OCI-LY3 (cell line): ENCODE results near the gene LDLR.

Source experiments
- H2AFZ ChIP-seq: fragments of 200-600, 300-600 bp; shearing (Covaris generic); 2 replicates; pipeline ENCODE4 v1.6.0; 2014; ENCODE audit warnings: antibody characterized with exemption, low read depth, low read length
- H3K27ac ChIP-seq: fragments of 200-600, 300-600 bp; sonication (generic); 2 replicates; pipeline ENCODE4 v1.5.1; 2014; ENCODE audit warnings: mild to moderate bottlenecking, low read length, moderate library complexity, mixed read lengths
- H3K27me3 ChIP-seq: fragments of 200-600, 300-600 bp; sonication (generic); 2 replicates; pipeline ENCODE4 v1.6.1; 2014; ENCODE audit warnings: low read depth, low read length, mixed read lengths
- H3K36me3 ChIP-seq: fragments of 200-600, 300-600 bp; sonication (generic); replicated peaks from 2 replicates; pipeline ENCODE3; 2014; ENCODE audit warnings: low read depth, low read length, mixed read lengths
- H3K4me1 ChIP-seq: fragments of 300-600, 200-600 bp; sonication (generic); 2 replicates; pipeline ENCODE4 v1.6.1; 2014; ENCODE audit warnings: low read length, mixed read lengths
- H3K4me2 ChIP-seq: fragments of 200-600, 300-600 bp; sonication (generic); 2 replicates; pipeline ENCODE4 v1.6.1; 2014; ENCODE audit warnings: low read length, mixed read lengths
- H3K4me3 ChIP-seq: fragments of 300-600, 200-600 bp; sonication (generic); 2 replicates; pipeline ENCODE4 v1.5.1; 2014; ENCODE audit warnings: antibody characterized with exemption, mild to moderate bottlenecking, low read length, moderate library complexity
- H3K79me2 ChIP-seq: fragments of 300-600, 200-600 bp; shearing (Covaris generic); 2 replicates; pipeline ENCODE4 v1.6.1; 2014; ENCODE audit warnings: mild to moderate bottlenecking, low read length, mixed read lengths
- H3K9ac ChIP-seq: fragments of 300-600, 200-600 bp; shearing (Covaris generic); 2 replicates; pipeline ENCODE4 v1.6.0; 2014; ENCODE audit warnings: mild to moderate bottlenecking, low read length, moderate library complexity
- H3K9me3 ChIP-seq: fragments of 200-600, 300-600 bp; shearing (Covaris generic); 2 replicates; pipeline ENCODE4 v1.6.1; 2014; ENCODE audit warnings: low read length, mixed read lengths; ENCODE audit not compliant: insufficient read depth
- H4K20me1 ChIP-seq: fragments of 200-600, 300-600 bp; sonication (generic); 2 replicates; pipeline ENCODE4 v1.6.1; 2016; ENCODE audit warnings: low read length, mixed read lengths; ENCODE audit not compliant: insufficient read depth
- EZH2phosphoT487 ChIP-seq: fragments of 200-600 bp; shearing (Covaris generic); IDR thresholded peaks from 2 replicates; pipeline ENCODE4 v1.6.1; 2018; ENCODE audit warnings: antibody characterized with exemption, mixed run types, low read depth
- TF ChIP-seq, protein P1 (sequence below): fragments of 200-600, 300-600 bp; sonication (generic); IDR thresholded peaks from 2 replicates; pipeline ENCODE4 v1.5.1; 2014; ENCODE audit warnings: antibody characterized with exemption, low read length, low read depth

Gene LDLR

GRCh38 chr19:11089254-11090013 lies at the start of gene LDLR:
TSS of gene LDLR (plus strand) at chr19:11089463. CDS start at chr19:11089549, 86 bp downstream.
- Histone ChIP-seq H3K36me3 (no peaks in the 10 kb centered on the region), H3K9me3 (peaks cover 2% of the 10 kb centered on the region; the same call in 1 of the 2 replicates), H2AFZ (no peak within 1 kb of the TSS), H3K27ac (no peak within 1 kb of the TSS), H3K4me2 (no peak within 1 kb of the TSS), H3K4me1 (peaks cover 19% of the 10 kb centered on the region), H3K27me3 (peaks cover 58% of the 10 kb centered on the region), H4K20me1 (peaks cover 19% of the 10 kb centered on the region), H3K4me3 (no peak within 1 kb of the TSS), H3K79me2 (no peaks in the 10 kb centered on the region), H3K9ac (no peak within 1 kb of the TSS)
- TF ChIP-seq, protein P1, sequence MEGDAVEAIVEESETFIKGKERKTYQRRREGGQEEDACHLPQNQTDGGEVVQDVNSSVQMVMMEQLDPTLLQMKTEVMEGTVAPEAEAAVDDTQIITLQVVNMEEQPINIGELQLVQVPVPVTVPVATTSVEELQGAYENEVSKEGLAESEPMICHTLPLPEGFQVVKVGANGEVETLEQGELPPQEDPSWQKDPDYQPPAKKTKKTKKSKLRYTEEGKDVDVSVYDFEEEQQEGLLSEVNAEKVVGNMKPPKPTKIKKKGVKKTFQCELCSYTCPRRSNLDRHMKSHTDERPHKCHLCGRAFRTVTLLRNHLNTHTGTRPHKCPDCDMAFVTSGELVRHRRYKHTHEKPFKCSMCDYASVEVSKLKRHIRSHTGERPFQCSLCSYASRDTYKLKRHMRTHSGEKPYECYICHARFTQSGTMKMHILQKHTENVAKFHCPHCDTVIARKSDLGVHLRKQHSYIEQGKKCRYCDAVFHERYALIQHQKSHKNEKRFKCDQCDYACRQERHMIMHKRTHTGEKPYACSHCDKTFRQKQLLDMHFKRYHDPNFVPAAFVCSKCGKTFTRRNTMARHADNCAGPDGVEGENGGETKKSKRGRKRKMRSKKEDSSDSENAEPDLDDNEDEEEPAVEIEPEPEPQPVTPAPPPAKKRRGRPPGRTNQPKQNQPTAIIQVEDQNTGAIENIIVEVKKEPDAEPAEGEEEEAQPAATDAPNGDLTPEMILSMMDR = no peak
- no peak for TF ChIP-seq EZH2phosphoT487

DNA sequence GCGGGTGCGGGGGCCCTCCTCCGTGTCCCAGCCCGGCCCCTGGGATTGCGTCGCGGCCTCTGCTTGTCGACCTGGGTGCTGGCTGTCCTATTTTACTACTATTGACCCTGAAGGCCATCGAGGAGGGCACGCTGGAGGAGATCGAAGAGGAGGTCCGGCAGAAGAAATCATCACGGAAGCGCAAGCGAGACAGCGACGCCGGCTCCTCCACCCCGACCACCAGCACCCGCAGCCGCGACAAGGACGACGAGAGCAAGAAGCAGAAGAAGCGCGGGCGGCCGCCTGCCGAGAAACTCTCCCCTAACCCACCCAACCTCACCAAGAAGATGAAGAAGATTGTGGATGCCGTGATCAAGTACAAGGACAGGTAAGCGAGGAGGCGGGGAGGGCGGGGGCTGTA lies 48.1 kb upstream of the LDLR start:
- Histone ChIP-seq H3K9ac (no peak overlapping the region), H3K27me3 (no peaks in the 10 kb centered on the region), H3K27ac (no peak overlapping the region), H3K9me3 (no peaks in the 10 kb centered on the region), H3K36me3 (peaks cover 73% of the 10 kb centered on the region), H3K4me1 (peaks cover 10% of the 10 kb centered on the region), H2AFZ (no peak overlapping the region), H4K20me1 (peaks cover 43% of the 10 kb centered on the region), H3K79me2 (no peaks in the 10 kb centered on the region), H3K4me2 (no peak overlapping the region), H3K4me3 (no peak overlapping the region)
- no peak for TF ChIP-seq EZH2phosphoT487
- TF ChIP-seq, protein P1 = no peak

GRCh38 chr19:11041966-11042627 lies 47.2 kb upstream of the LDLR start:
- TF ChIP-seq EZH2phosphoT487 = no peak
- TF ChIP-seq, protein P1 = no peak
- Histone ChIP-seq H3K27me3 (no peaks in the 10 kb centered on the region), H3K27ac (no peak overlapping the region), H3K9ac (no peak overlapping the region), H3K36me3 (peaks cover 70% of the 10 kb centered on the region), H3K4me1 (peaks cover 15% of the 10 kb centered on the region), H2AFZ (no peak overlapping the region), H4K20me1 (peaks cover 37% of the 10 kb centered on the region), H3K9me3 (no peaks in the 10 kb centered on the region), H3K4me3 (no peak overlapping the region), H3K79me2 (no peaks in the 10 kb centered on the region), H3K4me2 (no peak overlapping the region)

GRCh38 chr19:11044431-11044830 lies 44.8 kb upstream of the LDLR start:
- no peak overlapping the region for H3K27ac ChIP-seq
- H3K36me3 ChIP-seq = peaks cover 60% of the 10 kb centered on the region
- H3K4me2 ChIP-seq = no peak overlapping the region

More at GRCh38 chr19:11044431-11044830, 44.8 kb upstream of the LDLR start:
- H3K4me1 ChIP-seq = peaks cover 28% of the 10 kb centered on the region
- H3K27me3 ChIP-seq = no peaks in the 10 kb centered on the region
- TF ChIP-seq EZH2phosphoT487 = no peak
- TF ChIP-seq, protein P1 = no peak
- no peak overlapping the region for H3K9ac ChIP-seq
- peaks cover 44% of the 10 kb centered on the region for H4K20me1 ChIP-seq
- no peaks in the 10 kb centered on the region for H3K9me3 ChIP-seq
- H3K4me3 ChIP-seq = no peak overlapping the region
- no peaks in the 10 kb centered on the region for H3K79me2 ChIP-seq
- H2AFZ ChIP-seq = no peak overlapping the region
